HG02870 (cell line): ENCODE results near the gene CSH2.
"Not testable (repeated sequence)": the region's sequence is repeated elsewhere in the genome, so short reads cannot be mapped to it uniquely, and the experiment has no call there.

Source experiments
- ATAC-seq: cut with Tn5 transposase; IDR thresholded peaks from one replicate; pipeline ENCODE4 v1.9.1; 2021; ENCODE audit warnings: mild to moderate bottlenecking, moderate library complexity; ENCODE audit not compliant: unreplicated experiment

Gene CSH2

DNA sequence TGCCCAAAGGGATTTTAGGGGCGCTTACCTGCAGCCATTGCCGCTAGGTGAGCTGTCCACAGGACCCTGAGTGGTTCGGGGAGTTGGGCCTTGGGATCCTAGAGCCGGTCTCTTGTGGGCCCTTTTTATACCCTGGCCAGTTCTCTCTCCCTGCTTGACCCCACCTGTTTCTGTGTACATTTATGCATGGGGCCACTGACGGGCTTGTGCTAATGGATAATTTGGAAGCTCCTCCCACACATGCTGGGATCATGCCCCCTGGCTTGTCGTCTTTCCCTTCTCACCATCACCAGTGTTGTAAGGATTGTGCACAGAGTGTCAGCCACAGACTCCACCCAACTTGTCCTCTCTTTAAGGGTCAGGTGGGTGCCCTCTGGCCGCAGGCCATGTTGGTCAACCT is at the start of gene CSH2:
CSH2 (minus strand) TSS at position 101 of the 400 bp plus-strand sequence; CDS start at position 38, 63 bp downstream.
- ATAC-seq: not testable (repeated sequence)

DNA sequence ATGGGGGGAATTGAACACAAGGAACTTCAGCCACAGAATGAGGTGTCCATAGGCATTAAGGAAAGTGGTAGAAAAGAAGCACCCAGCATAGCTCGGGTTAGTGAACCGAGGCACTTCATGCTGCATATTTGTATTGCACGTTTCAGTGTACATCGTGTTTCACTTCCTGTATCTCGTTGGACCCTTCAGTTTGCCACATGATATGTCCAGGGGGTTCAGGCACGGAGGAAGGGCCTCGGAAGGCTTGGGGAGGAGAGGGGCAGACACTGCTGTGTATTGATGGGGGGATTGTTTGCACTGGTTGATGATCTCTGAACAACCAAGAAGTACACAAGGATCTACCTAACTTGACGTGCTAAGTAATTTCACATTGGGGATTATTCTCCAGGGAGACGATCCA is 48.9 kb upstream of the CSH2 start:
- ATAC-seq: not testable (repeated sequence)

DNA sequence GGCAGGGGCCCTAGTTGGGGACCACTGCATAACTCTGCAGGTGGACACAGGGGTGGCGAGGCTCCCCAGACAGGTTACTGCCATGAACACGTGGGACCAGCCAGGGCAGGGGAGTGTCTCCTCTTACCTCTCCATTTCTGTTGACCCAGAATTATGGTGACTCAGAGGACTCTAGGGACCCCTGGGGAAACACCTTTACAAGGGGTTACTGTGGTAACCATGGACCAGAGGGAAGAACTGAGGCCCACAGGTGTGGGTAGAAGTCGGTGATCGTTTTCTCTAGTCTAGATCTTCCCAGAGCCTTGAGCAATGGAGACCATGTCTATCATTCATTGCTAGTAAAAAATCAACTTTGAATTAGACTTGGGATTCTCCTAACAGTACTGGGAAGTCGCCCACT is 47.3 kb upstream of the CSH2 start:
- not testable (repeated sequence) for ATAC-seq

DNA sequence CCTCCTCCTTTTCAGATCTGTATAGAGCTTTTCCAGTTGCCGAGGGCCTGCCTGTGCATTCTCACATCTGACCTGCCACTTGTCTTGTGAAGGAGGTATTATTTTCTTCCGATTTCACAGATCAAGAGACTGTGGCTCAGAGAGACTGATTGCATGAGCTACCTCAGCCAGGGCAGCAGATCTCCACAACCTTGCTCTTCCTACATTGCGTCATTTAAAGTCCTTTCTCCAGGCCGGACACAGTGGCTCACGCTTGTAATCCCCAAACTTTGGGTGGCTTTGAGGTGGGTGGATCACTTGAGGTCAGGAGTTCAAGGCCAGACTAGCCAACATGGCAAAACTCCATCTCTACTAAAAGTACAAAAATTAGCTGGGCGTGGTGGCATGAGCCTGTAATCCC is 46.6 kb upstream of the CSH2 start:
- ATAC-seq: not testable (repeated sequence)

DNA sequence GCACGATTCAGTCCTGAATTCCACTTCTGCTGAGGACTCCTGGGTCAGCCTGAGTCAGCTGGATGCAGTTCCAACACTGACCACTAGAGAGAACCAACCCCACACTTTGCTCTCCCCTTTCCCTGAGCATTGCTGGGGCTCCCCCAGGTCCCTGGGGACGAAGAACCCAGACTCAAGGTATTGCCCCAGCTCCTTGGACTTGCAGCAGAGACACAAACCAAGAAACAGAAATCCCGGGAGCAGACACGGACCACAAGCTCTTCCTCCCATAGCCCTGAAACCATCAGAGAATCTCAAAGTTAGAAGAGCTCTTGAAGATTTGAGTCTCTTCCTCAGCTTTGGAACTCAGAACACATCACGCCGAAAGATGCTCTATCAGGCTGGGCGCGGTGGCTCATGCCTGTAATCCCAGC is 45.8 kb upstream of the CSH2 start:
- no peak for ATAC-seq

DNA sequence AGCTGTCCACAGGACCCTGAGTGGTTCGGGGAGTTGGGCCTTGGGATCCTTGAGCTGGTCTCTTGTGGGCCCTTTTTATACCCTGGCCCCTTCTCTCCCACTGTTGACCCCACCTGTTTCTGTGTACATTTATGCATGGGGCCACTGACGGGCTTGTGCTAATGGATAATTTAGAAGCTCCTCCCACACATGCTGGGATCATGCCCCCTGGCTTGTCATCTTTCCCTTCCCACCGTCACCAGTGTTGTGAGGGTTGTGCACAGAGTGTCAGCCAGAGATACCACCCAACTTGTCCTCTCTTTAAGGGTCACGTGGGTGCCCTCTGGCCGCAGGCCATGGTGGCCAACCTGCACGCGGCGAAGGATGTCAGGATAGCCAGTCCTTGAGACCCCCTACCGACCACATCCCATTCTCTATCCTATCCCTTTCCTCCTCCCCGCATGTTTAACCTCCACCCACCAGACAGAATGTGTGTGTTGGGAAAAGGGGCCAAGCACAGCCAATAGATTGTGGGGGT is 45.4 kb upstream of the CSH2 start, which contains the start of gene GH1:
GH1 (minus strand) TSS at position 51 of the 517 bp plus-strand sequence. CDS start 63 bp downstream, outside the sequence.
- ATAC-seq: not testable (repeated sequence)

DNA sequence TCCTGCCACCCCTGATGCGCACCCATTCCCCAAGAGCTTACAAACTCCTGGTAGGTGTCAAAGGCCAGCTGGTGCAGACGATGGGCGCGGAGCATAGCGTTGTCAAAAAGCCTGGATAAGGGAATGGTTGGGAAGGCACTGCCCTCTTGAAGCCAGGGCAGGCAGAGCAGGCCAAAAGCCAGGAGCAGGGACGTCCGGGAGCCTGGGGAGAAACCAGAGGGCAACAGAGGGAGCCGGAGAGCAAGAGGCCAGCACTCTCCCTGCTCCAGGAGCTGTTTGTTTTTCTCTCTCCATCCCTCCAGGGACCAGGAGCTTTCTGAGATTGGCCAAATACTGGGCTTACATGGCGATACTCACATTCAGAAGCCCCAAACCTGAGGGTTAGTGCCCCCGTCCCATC is 44.8 kb upstream of the CSH2 start:
- no peak for ATAC-seq

DNA sequence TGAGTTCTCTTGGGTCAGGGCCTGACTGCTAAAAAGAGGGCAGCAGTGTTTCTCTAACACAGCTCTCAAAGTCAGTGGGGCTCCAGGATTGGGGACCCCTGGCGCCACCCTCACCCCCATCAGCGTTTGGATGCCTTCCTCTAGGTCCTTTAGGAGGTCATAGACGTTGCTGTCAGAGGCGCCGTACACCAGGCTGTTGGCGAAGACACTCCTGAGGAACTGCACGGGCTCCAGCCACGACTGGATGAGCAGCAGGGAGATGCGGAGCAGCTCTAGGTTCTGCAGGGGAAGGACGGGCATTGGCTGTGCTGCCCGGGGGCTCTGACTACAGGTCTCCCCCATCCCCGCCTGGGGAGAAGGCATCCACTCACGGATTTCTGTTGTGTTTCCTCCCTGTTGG is 44.2 kb upstream of the CSH2 start:
- no peak for ATAC-seq

DNA sequence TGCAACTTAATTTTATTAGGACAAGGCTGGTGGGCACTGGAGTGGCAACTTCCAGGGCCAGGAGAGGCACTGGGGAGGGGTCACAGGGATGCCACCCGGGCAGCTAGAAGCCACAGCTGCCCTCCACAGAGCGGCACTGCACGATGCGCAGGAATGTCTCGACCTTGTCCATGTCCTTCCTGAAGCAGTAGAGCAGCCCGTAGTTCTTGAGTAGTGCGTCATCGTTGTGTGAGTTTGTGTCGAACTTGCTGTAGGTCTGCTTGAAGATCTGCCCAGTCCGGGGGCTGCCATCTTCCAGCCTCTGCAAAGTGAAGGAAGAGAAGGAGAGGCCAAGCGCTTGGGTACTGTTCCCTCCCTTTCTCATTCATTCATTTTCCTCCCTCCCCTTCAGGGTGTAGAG is 43.7 kb upstream of the CSH2 start:
- not testable (repeated sequence) for ATAC-seq

DNA sequence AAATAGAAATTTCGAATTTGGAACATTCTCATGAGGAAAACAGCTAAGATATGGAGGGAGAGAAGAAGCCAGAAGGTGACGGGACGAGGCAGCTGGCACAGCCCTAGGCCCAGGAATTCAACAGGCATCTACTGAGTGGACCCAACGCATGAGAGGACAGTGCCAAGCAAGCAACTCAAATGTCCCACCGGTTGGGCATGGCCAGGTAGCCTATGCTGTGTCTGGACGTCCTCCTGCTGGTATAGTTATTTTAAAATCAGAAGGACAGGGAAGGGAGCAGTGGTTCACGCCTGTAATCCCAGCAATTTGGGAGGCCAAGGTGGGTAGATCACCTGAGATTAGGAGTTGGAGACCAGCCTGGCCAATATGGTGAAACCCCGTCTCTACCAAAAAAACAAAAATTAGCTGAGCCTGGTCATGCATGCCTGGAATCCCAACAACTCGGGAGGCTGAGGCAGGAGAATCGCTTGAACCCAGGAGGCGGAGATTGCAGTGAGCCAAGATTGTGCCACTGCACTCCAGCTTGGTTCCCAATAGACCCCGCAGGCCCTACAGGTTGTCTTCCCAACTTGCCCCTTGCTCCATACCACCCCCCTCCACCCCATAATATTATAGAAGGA is 43.2 kb upstream of the CSH2 start:
- ATAC-seq: no peak

DNA sequence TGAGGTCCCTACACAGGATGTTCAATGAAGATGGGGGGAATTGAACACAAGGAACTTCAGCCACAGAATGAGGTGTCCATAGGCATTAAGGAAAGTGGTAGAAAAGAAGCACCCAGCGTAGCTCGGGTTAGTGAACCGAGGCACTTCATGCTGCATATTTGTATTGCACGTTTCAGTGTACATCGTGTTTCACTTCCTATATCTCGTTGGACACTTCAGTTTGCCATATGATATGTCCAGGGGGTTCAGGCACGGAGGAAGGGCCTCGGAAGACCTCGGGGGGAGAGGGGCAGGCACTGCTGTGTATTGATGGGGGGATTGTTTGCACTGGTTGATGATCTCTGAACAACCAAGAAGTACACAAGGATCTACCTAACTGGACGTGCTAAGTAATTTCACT is 42.3 kb upstream of the CSH2 start:
- ATAC-seq: not testable (repeated sequence)

DNA sequence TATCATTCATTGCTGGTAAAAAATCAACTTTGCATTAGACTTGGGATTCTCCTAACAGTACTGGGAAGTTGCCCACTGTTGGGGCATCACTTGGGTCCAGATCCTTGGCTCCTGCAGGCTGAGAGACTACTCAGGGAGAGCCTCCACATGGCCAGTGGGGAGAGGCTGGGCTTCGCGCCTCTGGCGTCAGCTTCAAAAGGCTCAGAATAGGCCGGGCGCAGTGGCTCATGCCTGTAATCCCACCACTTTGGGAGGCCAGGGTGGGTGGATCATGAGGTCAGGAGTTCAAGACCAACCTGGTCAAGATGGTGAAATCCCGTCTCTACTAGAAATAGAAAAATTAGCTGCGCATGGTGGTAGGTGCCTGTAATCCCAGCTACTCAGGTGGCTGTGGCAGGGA is 41.0 kb upstream of the CSH2 start:
- ATAC-seq: no peak

DNA sequence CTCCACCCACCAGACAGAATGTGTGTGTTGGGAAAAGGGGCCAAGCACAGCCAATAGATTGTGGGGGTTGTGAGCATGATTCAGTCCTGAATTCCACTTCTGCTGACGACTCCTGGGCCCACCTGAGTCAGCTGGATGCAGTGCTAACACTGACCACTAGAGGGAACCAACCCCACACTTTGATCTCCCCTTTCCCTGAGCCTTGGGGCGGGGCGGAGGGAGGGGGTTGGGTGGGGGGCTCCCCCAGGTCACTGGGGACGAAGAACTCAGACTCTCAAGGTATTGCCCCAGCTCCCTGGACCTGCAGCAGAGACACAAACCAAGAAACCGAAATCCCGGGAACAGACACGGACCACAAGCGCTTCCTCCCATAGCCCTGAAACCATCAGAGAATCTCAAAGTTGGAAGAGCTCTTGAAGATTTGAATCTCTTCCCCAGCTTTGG is 38.2 kb upstream of the CSH2 start:
- ATAC-seq: no peak

DNA sequence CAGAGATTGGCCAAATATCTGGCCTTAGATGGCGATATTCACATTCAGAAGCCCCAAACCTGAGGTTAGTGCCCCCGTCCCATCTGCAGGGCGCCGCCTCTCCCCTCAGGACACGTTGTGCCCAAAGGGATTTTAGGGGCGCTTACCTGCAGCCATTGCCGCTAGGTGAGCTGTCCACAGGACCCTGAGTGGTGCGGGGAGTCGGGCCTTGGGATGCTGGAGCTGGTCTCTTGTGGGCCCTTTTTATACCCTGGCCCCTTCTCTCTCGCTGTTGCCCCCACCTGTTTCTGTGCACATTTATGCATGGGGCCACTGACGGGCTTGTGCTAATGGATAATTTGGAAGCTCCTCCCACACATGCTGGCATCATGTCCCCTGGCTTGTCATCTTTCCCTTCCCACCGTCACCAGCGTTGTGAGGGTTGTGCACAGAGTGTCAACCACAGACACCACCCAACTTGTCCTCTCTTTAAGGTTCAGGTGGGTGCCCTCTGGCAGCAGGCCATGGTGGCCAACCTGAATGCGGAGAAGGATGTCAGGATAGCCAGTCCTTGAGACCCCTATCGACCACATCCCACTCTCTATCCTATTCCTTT is 37.7 kb upstream of the CSH2 start, which contains the start of gene CSHL1:
CSHL1 (minus strand) TSS at position 218 of the 595 bp plus-strand sequence; CDS start at position 156, 62 bp downstream.
- ATAC-seq: no peak

DNA sequence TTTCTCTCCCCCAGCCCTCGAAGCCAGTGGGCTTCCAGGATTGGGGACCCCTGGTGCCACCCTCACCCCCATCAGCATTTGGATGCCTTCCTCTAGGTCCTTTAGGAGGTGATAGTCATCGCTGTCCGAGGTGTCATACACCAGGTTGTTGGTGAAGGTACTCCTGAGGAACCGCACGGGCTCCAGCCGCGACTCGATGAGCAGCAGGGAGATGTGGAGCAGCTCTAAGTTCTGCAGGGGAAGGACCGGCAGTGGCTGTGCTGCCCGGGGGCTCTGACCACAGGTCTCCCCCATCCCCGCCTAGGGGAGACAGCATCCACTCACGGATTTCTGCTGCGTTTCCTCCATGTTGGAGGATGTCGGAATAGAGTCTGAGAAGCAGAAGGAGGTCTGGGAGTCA is 36.6 kb upstream of the CSH2 start:
- ATAC-seq: no peak

DNA sequence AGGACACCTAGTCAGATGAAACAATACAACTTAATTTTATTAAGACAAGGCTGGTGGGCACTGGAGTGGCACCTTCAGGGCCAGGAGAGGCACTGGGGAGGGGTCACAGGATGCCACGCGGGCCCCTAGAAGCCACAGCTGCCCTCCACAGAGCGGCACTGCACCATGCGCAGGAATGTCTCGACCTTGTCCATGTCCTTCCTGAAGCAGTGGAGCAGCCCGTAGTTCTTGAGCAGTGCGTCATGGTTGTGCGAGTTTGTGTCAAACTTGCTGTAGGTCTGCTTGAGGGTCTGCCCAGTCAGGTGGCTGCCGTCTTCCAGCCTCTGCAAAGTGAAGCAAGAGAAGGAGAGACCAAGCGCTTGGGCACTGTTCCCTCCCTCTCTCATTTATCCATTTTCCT is 36.1 kb upstream of the CSH2 start:
- ATAC-seq: not testable (repeated sequence)

DNA sequence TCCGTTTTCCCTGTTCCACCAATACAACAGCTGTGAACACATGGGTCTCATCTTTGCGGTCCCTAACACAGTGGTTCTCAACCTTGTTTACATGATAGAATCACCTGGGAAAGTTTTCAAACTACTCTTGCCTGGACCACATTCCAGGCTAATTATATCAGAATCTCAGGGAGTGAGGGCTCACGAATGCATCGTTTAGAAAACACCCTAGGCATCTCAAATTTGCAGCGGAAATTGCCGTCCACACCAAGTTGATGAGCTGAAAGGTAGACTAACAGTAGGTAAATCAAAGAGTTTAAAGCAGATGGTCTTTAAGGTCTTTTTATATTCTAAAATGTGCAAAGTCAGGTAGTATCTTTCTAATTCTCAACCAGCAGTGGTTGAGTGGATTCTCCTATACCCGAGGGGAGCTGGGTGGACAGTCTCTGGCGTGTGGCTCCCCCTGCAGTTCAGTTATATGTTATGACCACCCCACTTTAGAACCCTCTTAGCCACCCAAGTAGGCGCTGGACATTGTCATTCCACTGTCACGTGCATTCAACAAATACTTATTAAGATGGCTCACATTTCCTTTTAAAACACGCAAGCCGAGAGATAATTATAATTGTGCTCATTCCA is 33.8 kb upstream of the CSH2 start:
- ATAC-seq: not testable (repeated sequence)

DNA sequence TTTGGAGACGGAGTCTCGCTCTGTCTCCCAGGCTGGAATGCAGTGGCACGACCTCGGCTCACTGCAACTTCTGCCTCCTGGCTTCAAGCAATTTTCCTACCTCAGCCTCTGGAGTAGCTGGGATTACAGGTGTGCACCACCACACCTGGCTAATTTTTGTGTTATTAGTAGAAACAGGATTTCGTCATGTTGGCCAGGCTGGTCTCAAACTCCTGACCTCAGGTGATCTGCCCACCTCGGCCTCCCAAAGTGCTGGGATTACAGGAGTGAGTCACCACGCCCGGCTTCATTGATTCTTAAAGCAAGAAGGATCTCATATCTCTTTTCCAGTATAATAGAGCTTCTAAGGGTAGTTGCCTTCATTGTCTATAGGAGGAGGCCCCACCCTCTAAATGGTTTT is 31.3 kb upstream of the CSH2 start:
- ATAC-seq: not testable (repeated sequence)

DNA sequence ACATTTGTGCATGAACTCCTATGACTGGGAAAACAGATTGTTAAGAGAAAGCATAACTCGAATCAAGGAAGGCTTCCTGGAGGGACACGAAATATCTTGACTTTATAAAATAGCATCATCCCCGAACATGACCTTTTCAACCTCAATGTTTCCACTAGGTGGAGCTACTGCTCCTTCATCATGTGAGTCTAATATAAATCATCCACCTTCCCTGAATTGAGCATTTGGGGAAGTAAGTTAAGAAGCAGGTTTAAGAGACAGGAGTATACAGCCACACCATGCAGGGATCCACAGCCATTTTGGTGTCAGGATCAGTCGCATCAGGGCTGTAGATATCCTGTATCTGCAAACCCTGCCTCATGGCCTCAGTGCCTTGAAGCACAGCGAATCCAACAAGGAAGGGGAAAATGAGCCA is 30.3 kb upstream of the CSH2 start:
- not testable (repeated sequence) for ATAC-seq

DNA sequence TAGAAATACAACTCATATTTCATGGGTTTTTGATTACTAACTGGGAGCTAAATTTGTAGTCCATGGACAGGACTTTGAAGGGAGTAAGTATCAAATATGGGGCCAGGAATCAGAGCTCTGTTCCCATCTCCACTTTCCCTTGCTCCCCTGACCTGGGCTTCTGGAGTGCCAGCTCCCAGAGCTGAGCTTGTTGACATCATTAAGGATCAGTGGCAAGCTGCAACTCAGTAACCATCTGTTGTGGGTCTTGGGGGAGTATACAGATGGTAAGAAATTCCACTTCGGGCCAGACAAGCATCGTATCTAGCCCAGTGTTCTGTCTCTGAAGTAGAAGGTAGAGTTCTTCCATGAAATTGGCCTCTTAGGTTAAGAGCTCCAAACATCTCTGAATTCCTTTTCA is 28.5 kb upstream of the CSH2 start:
- ATAC-seq: not testable (repeated sequence)

DNA sequence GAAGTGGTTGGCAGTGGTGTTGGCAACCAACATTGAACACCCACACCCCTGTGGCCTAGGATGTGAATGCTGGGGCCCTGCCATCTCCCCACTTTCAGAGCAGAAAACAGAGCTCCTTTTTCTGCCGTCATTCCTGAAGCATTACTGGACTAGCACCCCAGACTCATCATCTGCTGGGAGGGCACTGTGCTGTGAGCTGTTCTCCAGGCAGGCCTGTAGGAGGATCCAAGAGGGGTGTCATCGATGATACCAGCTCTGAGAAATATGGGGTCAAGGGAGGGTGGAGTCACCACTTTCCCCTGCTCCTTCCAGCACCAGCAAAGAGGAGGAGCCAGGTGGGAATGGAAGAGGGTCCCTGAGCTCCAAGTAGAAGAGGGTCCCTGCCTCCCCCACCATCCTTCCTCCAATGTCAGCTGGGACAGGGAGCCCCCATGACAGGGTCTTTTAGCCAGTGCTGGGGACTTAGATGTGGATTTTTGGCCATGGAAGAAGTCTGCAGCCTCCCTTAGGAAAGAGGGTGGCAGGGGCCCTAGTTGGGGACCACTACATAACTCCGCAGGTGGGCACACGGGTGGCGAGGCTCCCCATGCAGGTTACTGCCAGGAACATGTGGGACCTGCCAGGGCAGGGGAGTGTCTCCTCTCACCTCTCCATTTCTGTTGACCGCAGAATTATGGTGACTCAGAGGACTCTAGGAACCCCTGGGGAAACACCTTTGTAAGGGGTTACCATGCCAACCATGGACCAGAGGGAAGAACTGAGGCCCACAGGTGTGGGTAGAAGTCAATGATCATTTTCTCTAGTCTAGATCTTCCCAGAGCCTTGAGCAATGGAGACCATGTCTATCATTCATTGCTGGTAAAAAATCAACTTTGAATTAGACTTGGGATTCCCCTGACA is 25.7 kb upstream of the CSH2 start:
- ATAC-seq: not testable (repeated sequence)
